ENCODE data around the gene B4GALT2. TPM values are rescaled to one million over a fixed set of nuclear protein-coding genes. Genes with fewer than 3 reads are reported as not detected.
A peak's percentile ranks its signal among the peaks of the same experiment; 100 is the strongest.

Gene B4GALT2
- total and polyA plus RNA-seq, 9 of the 15 experiments (the other 6 are each of a cell fraction or from before 2014, with no cell fraction given): 1.3 to 86.8 (median 43.8) TPM

DNA sequence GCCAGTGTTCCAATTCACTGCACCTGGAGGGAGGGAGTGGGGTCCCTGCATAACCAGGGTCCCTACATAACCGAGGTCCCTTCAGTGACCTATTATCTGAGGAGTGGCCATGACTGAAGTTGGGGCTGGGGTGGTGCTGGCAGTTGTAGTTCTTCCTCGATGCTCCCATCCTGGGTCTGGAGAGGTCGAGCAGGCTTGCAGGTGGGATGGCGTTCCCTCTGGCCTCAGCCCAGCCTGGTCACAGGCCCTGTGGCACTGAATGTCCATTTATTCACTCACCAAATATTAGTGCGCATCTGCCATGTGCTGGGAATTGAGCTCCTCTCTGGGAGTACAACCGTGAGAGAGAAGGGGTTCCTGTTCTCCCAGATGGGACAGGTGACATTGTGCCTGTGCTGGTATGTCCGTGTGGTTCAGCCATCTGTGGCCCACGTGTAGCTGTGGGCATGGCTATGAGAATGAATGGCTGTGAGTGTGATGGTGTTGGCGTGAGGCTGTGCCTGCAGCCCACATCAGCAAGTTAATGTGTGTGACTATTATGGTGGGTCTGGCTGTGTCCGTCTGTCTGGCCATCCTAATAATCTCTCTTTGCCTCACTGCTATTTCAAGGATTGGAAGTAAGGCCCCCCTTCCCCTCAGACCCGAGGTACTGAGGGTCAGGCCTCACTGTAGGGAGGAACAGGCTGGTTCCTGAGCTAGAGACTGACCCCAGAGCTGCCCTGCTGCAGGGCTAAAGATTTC lies 56.1 kb downstream of the B4GALT2 start:
- Histone ChIP-seq H3K79me2 (ENCODE audit: control insufficient read depth, insufficient read depth, low read length) (peaks cover 10% of the 10 kb centered on the region; the same call in 2 of the 3 replicates), H4K20me1 (replicated peaks; ENCODE audit: control insufficient read depth, insufficient read depth, low read length) (no peaks in the 10 kb centered on the region), H3K9ac (ENCODE audit: insufficient read depth in 1 of 2, low read depth in 2 of 2, low read length in 2 of 2) (peak overlapping the region; percentile 42 to 59), H3K4me1 (replicated peaks in 1 of 2; ENCODE audit: control insufficient read depth in 2 of 2, insufficient read depth in 2 of 2, low read length in 2 of 2) (peaks cover 59 to 73% of the 10 kb centered on the region in 2 experiments), H3K9me3 (replicated peaks; ENCODE audit: control insufficient read depth, insufficient read depth, low read depth, low read length) (no peaks in the 10 kb centered on the region), H3K27me3 (ENCODE audit: control insufficient read depth in 2 of 2, insufficient read depth in 2 of 2, low read length in 2 of 2) (no peaks in the 10 kb centered on the region), H3K27ac (ENCODE audit: extremely low read depth, low read depth, low read length) (peak overlapping the region; percentile 65), H3K4me2 (ENCODE audit: insufficient read depth, low read length) (peak overlapping the region; percentile 56), H3K9me1 (ENCODE audit: control insufficient read depth, insufficient read depth, low read length) (no peaks in the 10 kb centered on the region), H3K4me3 (no peak overlapping the region), H2AFZ (ENCODE audit: low read depth, low read length) (peak overlapping the region; percentile 26), H3K36me3 (ENCODE audit: control insufficient read depth, insufficient read depth, low read length) (no peaks in the 10 kb centered on the region)
- no peak for DNase-seq (ENCODE audit: extremely low read depth in 1 of 4, low spot score in 3 of 4)
- no peak for ATAC-seq
- WGBS (ENCODE audit: insufficient coverage, low coverage, missing lambda C conversion rate): 46% methylated on average over 11 of the region's 11 CpGs
- BruUV-seq (replicated peaks): no TSS peak
- ChIA-PET CTCF (ENCODE audit: low intra/inter-chr PET ratio) (interaction anchor here (0.7 to 3.7 kb wide), 6 partner anchors 28 to 329 kb away, joined by 3 to 56 read pairs (median 8); no protein-coding TSS in a partner anchor), POLR2A (interaction anchor here (0.6 to 3.2 kb wide), 18 partner anchors 9 to 513 kb away, joined by 3 to 17 read pairs (median 8); no protein-coding TSS in a partner anchor)
- FAIRE-seq: peak; percentile 49
- intact Hi-C loops (cut with micrococcal nuclease): loop anchor here (5.0 kb wide), 1 partner anchor 88 kb away; the partner anchor contains the start of gene IPO13
- in situ Hi-C loops (cut with MboI): no loop called here
- TF ChIP-seq, protein P1, sequence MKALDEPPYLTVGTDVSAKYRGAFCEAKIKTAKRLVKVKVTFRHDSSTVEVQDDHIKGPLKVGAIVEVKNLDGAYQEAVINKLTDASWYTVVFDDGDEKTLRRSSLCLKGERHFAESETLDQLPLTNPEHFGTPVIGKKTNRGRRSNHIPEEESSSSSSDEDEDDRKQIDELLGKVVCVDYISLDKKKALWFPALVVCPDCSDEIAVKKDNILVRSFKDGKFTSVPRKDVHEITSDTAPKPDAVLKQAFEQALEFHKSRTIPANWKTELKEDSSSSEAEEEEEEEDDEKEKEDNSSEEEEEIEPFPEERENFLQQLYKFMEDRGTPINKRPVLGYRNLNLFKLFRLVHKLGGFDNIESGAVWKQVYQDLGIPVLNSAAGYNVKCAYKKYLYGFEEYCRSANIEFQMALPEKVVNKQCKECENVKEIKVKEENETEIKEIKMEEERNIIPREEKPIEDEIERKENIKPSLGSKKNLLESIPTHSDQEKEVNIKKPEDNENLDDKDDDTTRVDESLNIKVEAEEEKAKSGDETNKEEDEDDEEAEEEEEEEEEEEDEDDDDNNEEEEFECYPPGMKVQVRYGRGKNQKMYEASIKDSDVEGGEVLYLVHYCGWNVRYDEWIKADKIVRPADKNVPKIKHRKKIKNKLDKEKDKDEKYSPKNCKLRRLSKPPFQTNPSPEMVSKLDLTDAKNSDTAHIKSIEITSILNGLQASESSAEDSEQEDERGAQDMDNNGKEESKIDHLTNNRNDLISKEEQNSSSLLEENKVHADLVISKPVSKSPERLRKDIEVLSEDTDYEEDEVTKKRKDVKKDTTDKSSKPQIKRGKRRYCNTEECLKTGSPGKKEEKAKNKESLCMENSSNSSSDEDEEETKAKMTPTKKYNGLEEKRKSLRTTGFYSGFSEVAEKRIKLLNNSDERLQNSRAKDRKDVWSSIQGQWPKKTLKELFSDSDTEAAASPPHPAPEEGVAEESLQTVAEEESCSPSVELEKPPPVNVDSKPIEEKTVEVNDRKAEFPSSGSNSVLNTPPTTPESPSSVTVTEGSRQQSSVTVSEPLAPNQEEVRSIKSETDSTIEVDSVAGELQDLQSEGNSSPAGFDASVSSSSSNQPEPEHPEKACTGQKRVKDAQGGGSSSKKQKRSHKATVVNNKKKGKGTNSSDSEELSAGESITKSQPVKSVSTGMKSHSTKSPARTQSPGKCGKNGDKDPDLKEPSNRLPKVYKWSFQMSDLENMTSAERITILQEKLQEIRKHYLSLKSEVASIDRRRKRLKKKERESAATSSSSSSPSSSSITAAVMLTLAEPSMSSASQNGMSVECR (CRISPR knock-in tag; IDR thresholded peaks at IDR 0.05): peak; percentile 30; the same call in 1 of the 2 replicates
- no peak for TF ChIP-seq PTTG1 (tag; IDR thresholded peaks at IDR 0.05; ENCODE audit: low read depth)
- TF ChIP-seq ZNF583 (CRISPR knock-in tag; IDR thresholded peaks at IDR 0.05): 0 out of 2 replicates have a peak, but pooled peaks have one; percentile 23
- TF ChIP-seq FIP1L1 (IDR thresholded peaks at IDR 0.05; ENCODE audit: low read depth, low read length, poor library complexity, severe bottlenecking): no peak
- peak in 1 of 2 experiments; percentile 36; a peak in 1 of 4 replicates for TF ChIP-seq TEAD1 (CRISPR knock-in tag; IDR thresholded peaks at IDR 0.05)
- TF ChIP-seq HDGF (IDR thresholded peaks at IDR 0.05): peak; percentile 26; the same call in 1 of the 2 replicates
- TF ChIP-seq, protein P2, sequence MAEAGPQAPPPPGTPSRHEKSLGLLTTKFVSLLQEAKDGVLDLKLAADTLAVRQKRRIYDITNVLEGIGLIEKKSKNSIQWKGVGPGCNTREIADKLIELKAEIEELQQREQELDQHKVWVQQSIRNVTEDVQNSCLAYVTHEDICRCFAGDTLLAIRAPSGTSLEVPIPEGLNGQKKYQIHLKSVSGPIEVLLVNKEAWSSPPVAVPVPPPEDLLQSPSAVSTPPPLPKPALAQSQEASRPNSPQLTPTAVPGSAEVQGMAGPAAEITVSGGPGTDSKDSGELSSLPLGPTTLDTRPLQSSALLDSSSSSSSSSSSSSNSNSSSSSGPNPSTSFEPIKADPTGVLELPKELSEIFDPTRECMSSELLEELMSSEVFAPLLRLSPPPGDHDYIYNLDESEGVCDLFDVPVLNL (CRISPR knock-in tag; IDR thresholded peaks at IDR 0.05; ENCODE audit: low read depth): no peak
- TF ChIP-seq, protein P3, sequence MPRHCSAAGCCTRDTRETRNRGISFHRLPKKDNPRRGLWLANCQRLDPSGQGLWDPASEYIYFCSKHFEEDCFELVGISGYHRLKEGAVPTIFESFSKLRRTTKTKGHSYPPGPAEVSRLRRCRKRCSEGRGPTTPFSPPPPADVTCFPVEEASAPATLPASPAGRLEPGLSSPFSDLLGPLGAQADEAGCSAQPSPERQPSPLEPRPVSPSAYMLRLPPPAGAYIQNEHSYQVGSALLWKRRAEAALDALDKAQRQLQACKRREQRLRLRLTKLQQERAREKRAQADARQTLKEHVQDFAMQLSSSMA (CRISPR knock-in tag; IDR thresholded peaks at IDR 0.05): peak; percentile 60; the same call in 1 of the 2 replicates
- no peak for TF ChIP-seq KLF1 (tag; IDR thresholded peaks at IDR 0.05)
- peak; percentile 40; the same call in 1 of the 2 replicates for TF ChIP-seq USF1 (CRISPR knock-in tag; IDR thresholded peaks at IDR 0.05)
- TF ChIP-seq GABPB2 (CRISPR knock-in tag; conservative IDR thresholded peaks at IDR 0.05): 0 out of 2 replicates have a peak, but pooled peaks have one; percentile 25
- no peak for TF ChIP-seq ZNF445 (CRISPR knock-in tag; IDR thresholded peaks at IDR 0.05; ENCODE audit: low read depth)

Measured in K562 (cell line).